Measurements from ENCODE around the gene STIP1. TPM values are rescaled to one million over a fixed set of nuclear protein-coding genes. Genes with fewer than 3 reads are reported as not detected.
A peak's percentile ranks its signal among the peaks of the same experiment; 100 is the strongest.

Gene STIP1
- total RNA-seq, 1 experiment from 2014 or later: 557 TPM

DNA sequence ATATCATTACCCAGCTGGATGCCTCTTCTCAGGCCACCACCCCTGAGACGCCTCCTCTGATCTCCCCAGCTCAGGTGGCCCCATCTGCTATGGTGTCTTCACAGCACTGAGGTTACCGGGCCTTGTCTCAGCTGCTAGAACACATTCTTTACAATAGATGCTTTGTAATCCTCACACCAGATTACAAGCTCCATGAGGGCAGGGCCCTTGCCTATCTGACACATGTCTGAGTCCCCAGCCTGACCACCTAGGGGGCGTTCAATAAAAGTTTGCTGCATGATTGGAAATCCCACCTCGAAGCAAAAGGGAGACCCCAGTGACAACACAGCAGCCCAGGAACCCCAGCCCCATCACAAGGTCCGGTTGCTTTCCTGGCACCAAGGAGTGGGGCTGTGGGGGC is 22.0 kb upstream of the STIP1 start:
- Histone ChIP-seq H3K36me3 (ENCODE audit: low read depth, low read length) (peaks cover 5% of the 10 kb centered on the region), H3K9ac (ENCODE audit: low read length) (no peak overlapping the region), H2AFZ (ENCODE audit: low read length) (no peak overlapping the region), H3K9me2 (replicated peaks; ENCODE audit: low read length) (no peaks in the 10 kb centered on the region), H3K4me2 (ENCODE audit: low read length) (peak overlapping the region; percentile 90; the same call in 1 of the 2 replicates), H4K20me1 (ENCODE audit: low read length) (0 out of 2 replicates have a peak, but pooled peaks cover 7% of the 10 kb centered on the region), H3K9me3 (ENCODE audit: low read length) (no peaks in the 10 kb centered on the region), H3K4me3 (ENCODE audit: low read length) (peak overlapping the region; percentile 71; the same call in 1 of the 2 replicates), H3K4me1 (ENCODE audit: insufficient read depth, low read length) (peaks cover 21% of the 10 kb centered on the region), H3F3A (ENCODE audit: low read length, unreplicated experiment) (no peaks in the 10 kb centered on the region), H3K27me3 (ENCODE audit: low read length) (no peaks in the 10 kb centered on the region), H3K27ac (ENCODE audit: low read length) (no peak overlapping the region), H3K79me2 (ENCODE audit: low read length) (peaks cover 42% of the 10 kb centered on the region)
- ChIA-PET CTCF (interaction anchor here (0.5 kb wide), 1 partner anchor 41 kb away, joined by 3 read pairs; no protein-coding TSS in a partner anchor), POLR2A (ENCODE audit: unreplicated experiment) (interaction anchor here (0.5 kb wide), 1 partner anchor 276 kb away, joined by 3 read pairs; no protein-coding TSS in a partner anchor)
- DNase-seq (no peak), ATAC-seq (no peak)
- intact Hi-C loops (cut with micrococcal nuclease): no loop called here
- BruUV-seq (replicated peaks): no TSS peak
- TF ChIP-seq EZH2phosphoT487 (IDR thresholded peaks at IDR 0.05; ENCODE audit: borderline replicate concordance, low read length) (no peak), EZH2 (IDR thresholded peaks at IDR 0.05; ENCODE audit: low read length, unreplicated experiment) (no peak)
- TF ChIP-seq, protein P1, sequence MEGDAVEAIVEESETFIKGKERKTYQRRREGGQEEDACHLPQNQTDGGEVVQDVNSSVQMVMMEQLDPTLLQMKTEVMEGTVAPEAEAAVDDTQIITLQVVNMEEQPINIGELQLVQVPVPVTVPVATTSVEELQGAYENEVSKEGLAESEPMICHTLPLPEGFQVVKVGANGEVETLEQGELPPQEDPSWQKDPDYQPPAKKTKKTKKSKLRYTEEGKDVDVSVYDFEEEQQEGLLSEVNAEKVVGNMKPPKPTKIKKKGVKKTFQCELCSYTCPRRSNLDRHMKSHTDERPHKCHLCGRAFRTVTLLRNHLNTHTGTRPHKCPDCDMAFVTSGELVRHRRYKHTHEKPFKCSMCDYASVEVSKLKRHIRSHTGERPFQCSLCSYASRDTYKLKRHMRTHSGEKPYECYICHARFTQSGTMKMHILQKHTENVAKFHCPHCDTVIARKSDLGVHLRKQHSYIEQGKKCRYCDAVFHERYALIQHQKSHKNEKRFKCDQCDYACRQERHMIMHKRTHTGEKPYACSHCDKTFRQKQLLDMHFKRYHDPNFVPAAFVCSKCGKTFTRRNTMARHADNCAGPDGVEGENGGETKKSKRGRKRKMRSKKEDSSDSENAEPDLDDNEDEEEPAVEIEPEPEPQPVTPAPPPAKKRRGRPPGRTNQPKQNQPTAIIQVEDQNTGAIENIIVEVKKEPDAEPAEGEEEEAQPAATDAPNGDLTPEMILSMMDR (conservative IDR thresholded peaks at IDR 0.05; ENCODE audit: low read depth, low read length): 0 out of 2 replicates have a peak, but pooled peaks have one; percentile 8

DNA sequence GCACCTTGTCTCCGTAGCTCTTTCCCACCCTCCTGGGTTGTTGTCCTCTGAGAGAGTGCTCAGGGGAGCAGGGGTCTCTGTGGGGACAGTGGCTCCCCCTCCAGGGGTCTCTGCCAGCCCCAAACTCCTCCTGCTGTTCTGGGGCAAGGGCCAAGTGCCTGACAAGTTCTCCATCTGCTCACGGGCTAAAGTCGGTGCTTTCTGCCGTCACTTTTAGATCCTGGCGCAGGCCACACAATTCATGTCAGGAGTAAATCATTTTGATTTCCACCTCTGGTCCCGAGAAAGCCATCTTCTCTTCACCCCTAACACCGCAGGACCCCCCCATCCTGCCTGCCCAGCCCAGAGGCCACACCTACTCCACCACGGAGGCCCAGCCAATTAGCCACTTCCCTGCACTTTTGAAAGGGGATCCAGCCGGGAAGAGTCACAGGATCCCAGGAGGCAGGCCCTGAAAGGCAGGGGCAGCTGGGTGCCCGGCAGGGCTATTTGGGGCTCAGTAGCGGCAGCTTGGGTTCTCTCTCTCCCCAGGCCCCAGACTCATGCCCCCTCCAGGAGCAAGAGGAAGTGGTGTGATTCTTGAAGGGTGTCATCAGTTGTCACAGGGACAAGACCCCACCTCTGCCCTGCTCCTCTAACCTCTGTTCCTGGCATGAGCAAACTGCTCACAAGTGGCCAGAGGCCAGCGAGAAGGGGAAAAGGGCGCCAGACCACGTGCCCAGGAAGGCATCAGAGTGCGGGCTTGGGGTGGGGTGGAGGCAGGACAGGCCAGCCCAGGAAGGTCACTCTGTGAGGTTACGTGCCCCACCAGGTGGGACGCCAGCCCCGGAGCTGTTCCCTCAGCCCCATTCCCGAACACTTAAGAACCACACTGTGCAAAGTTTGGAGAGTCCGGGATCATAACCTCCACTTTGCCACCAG is 21.3 kb upstream of the STIP1 start:
- peaks cover 42% of the 10 kb centered on the region for H3K79me2 ChIP-seq (ENCODE audit: low read length)
- peak overlapping the region; percentile 88 for H3K9ac ChIP-seq (ENCODE audit: low read length)
- peak overlapping the region; percentile 76 for H3K27ac ChIP-seq (ENCODE audit: low read length)
- ChIA-PET CTCF (no interaction called here), POLR2A (ENCODE audit: unreplicated experiment) (no interaction called here)
- peak overlapping the region; percentile 71 for H3K4me3 ChIP-seq (ENCODE audit: low read length)
- H3K27me3 ChIP-seq (ENCODE audit: low read length): no peaks in the 10 kb centered on the region
- peak overlapping the region; percentile 74 for H2AFZ ChIP-seq (ENCODE audit: low read length)
- TF ChIP-seq EZH2 (IDR thresholded peaks at IDR 0.05; ENCODE audit: low read length, unreplicated experiment) (no peak), EZH2phosphoT487 (IDR thresholded peaks at IDR 0.05; ENCODE audit: borderline replicate concordance, low read length) (no peak)
- TF ChIP-seq, protein P1 (conservative IDR thresholded peaks at IDR 0.05; ENCODE audit: low read depth, low read length): no peak
- H3K4me1 ChIP-seq (ENCODE audit: insufficient read depth, low read length): peaks cover 21% of the 10 kb centered on the region
- no peaks in the 10 kb centered on the region for H3K9me3 ChIP-seq (ENCODE audit: low read length)
- intact Hi-C loops (cut with micrococcal nuclease): no loop called here
- no peaks in the 10 kb centered on the region for H3K9me2 ChIP-seq (replicated peaks; ENCODE audit: low read length)
- H4K20me1 ChIP-seq (ENCODE audit: low read length): 0 out of 2 replicates have a peak, but pooled peaks cover 7% of the 10 kb centered on the region
- ATAC-seq (peak; percentile 40), DNase-seq (peak; percentile 61)
- H3F3A ChIP-seq (ENCODE audit: low read length, unreplicated experiment): no peaks in the 10 kb centered on the region
- H3K36me3 ChIP-seq (ENCODE audit: low read depth, low read length): peaks cover 5% of the 10 kb centered on the region
- peak overlapping the region; percentile 90 for H3K4me2 ChIP-seq (ENCODE audit: low read length)
- TSS peak; percentile 44 for BruUV-seq (replicated peaks)
